Lower leg skin (tissue), 4 donors: ENCODE results near the gene PSMB3. TPM values are rescaled to one million over a fixed set of nuclear protein-coding genes. Genes with fewer than 3 reads are reported as not detected.

ENCODE experiments used
- DNase-seq, 2 donors: peaks; one replicate each; pipeline ENCODE4 v3.0.0-alpha.2; 2019; ENCODE audit warnings: low spot score in 2 of 2
- H3K4me3 ChIP-seq: fragments of 200-600 bp; sonication (generic); 2 replicates; pipeline ENCODE4 v1.5.1; 2017; ENCODE audit warnings: mild to moderate bottlenecking, low read depth; ENCODE audit not compliant: poor library complexity, severe bottlenecking
- CTCF ChIP-seq, 3 donors: fragments of 450-650 bp; IDR thresholded peaks; one replicate each; pipeline ENCODE4 v1.5.1; 2016; ENCODE audit warnings: antibody characterized with exemption in 3 of 3, mild to moderate bottlenecking in 3 of 3, moderate library complexity in 2 of 3
- POLR2A ChIP-seq, 2 donors: fragments of 450-650 bp; IDR thresholded peaks; one replicate each; pipeline ENCODE4 v1.6.1; 2016 to 2017; ENCODE audit warnings: antibody characterized with exemption in 2 of 2, mild to moderate bottlenecking in 1 of 2, moderate library complexity in 1 of 2
- WGBS, 2 donors: methylation state at CpG; one replicate each; pipeline ENCODE4 v1.1.5; 2018; 5-methylcytosine and 5-hydroxymethylcytosine counted together
- intact Hi-C: fragments of 100-400 bp; cut with DNase I; formaldehyde crosslinking; loops from one replicate; pipeline ENCODE4 v1.15.0; 2023; ENCODE audit warnings: low total_unique reads
- total RNA-seq, 4 donors: library from RNA; depleted of rRNA; stranded (reverse); fragments of >200 nt; gene quantifications; one replicate each; pipeline ENCODE4 v1.1.0, GENCODE V29; 2016

The PSMB3 gene
- total RNA-seq, 4 donors from 2014 or later: 115 to 149 (median 139) TPM

GRCh38 chr17:38746004-38746848 is 6.3 kb upstream of the PSMB3 start:
- WGBS, 2 donors: 60 to 69% methylated on average over 8 of the region's 8 CpGs
- DNase-seq: no peak
- no peak overlapping the region for H3K4me3 ChIP-seq
- TF ChIP-seq CTCF (IDR thresholded peaks at IDR 0.05) (no peak), POLR2A (IDR thresholded peaks at IDR 0.05) (no peak)
- intact Hi-C loops: no loop called here

- H3K4me3 ChIP-seq: peak overlapping the region; percentile 77
- intact Hi-C loops: no loop called here
- WGBS, 2 donors: 2 to 9% methylated on average over 18 of the region's 21 CpGs
- no peak for TF ChIP-seq POLR2A (IDR thresholded peaks at IDR 0.05)
- no peak for TF ChIP-seq CTCF (IDR thresholded peaks at IDR 0.05)
- no peak for DNase-seq
Measured at GRCh38 chr17:38746849-38747462, 5.6 kb upstream of the PSMB3 start.

GRCh38 chr17:38747463-38748148 is 4.9 kb upstream of the PSMB3 start:
- peak in 1 of 2 donors; percentile 89 for DNase-seq
- H3K4me3 ChIP-seq: peak overlapping the region; percentile 77
- 1% methylated on average over 33 to 60 of the region's 64 CpGs for WGBS, 2 donors
- intact Hi-C loops: no loop called here
- TF ChIP-seq POLR2A (IDR thresholded peaks at IDR 0.05) (no peak), CTCF (IDR thresholded peaks at IDR 0.05) (no peak)

- TF ChIP-seq CTCF (IDR thresholded peaks at IDR 0.05) (no peak), POLR2A (IDR thresholded peaks at IDR 0.05) (no peak)
- H3K4me3 ChIP-seq: peak within 1 kb of the TSS; percentile 77
- DNase-seq: peak; percentile 95 to 98
- intact Hi-C loops: no loop called here
- 0 to 1% methylated on average over 41 to 43 of the region's 47 CpGs for WGBS, 2 donors
Measured at GRCh38 chr17:38748149-38748891, 4.2 kb upstream of the PSMB3 start, which contains the start of gene PCGF2. PCGF2 (minus strand) TSS chr17:38748336; CDS start chr17:38740402, 7,934 bp downstream.

- no peak for DNase-seq
- peak overlapping the region; percentile 52 for H3K4me3 ChIP-seq
- TF ChIP-seq CTCF (IDR thresholded peaks at IDR 0.05): no peak
- TF ChIP-seq POLR2A (IDR thresholded peaks at IDR 0.05): no peak
- WGBS, 2 donors: 0% methylated on average over 18 to 22 of the region's 32 CpGs
- intact Hi-C loops: no loop called here
Measured at GRCh38 chr17:38748892-38749222, 3.7 kb upstream of the PSMB3 start.
